Activated CD8-positive, alpha-beta T cell treated with anti-CD3 and anti-CD28 coated beads for 36 hours (primary cell): ENCODE measurements around the gene B3GNT9. TPM values are rescaled to one million over a fixed set of nuclear protein-coding genes. Genes with fewer than 3 reads are reported as not detected.

Experiments used
- ATAC-seq: fragments of 200-7000 bp; cut with Tn5 transposase; one replicate; pipeline ENCODE4 v1.10.0; 2021; ENCODE audit warnings: mild to moderate bottlenecking, moderate library complexity
- CTCF ChIA-PET: fragments of 350-600 bp; sonication (Branson Sonifier 250); formaldehyde crosslinking; loops from one replicate; lab custom pipeline; 2021; ENCODE audit warnings: antibody characterized with exemption; lab: Charles Lee
- POLR2A ChIA-PET: fragments of 350-600 bp; sonication (Branson Sonifier 250); formaldehyde crosslinking; loops from one replicate; lab custom pipeline; 2021; ENCODE audit warnings: antibody characterized with exemption; lab: Charles Lee
- DNase-seq: peaks from one replicate; pipeline ENCODE4 v3.0.0-alpha.2; 2020
- H3K27ac Mint-ChIP-seq: one replicate; pipeline ENCODE4 v1.8.0; 2021; ENCODE audit warnings: mild to moderate bottlenecking, mixed read lengths
- H3K27me3 Mint-ChIP-seq: one replicate; pipeline ENCODE4 v1.8.0; 2021; ENCODE audit warnings: mixed read lengths
- H3K36me3 Mint-ChIP-seq: one replicate; pipeline ENCODE4 v1.8.0; 2021; ENCODE audit warnings: low read depth, mixed read lengths
- H3K4me1 Mint-ChIP-seq: one replicate; pipeline ENCODE4 v1.8.0; 2021; ENCODE audit warnings: low read depth, mixed read lengths
- H3K4me3 Mint-ChIP-seq: one replicate; pipeline ENCODE4 v1.8.0; 2021; ENCODE audit warnings: mild to moderate bottlenecking, moderate library complexity, mixed read lengths
- H3K9me3 Mint-ChIP-seq: one replicate; pipeline ENCODE4 v1.8.0; 2021; ENCODE audit warnings: mixed read lengths
- CTCF ChIP-seq: fragments of 200-600 bp; IDR thresholded peaks from one replicate; pipeline ENCODE4 v1.8.0; 2022; ENCODE audit warnings: antibody characterized with exemption, mild to moderate bottlenecking
- intact Hi-C: fragments of 100-400 bp; cut with micrococcal nuclease; formaldehyde crosslinking; loops from one replicate; pipeline ENCODE4 v1.10.0; 2022
- total RNA-seq, 2 experiments: library from RNA; stranded (reverse); gene quantifications; one replicate each; pipeline ENCODE4 v1.2.3, GENCODE V29; 2021

Gene B3GNT9
- total RNA-seq, 2 experiments from 2014 or later: 2.1 to 2.5 TPM

- TF ChIP-seq CTCF: no peak
- DNase-seq: no peak
- CTCF ChIA-PET: interaction anchor here (2.0 to 6.1 kb wide), 2 partner anchors 13 kb away, joined by 7 to 40 read pairs; no protein-coding TSS in a partner anchor
Measured at GRCh38 chr16:67142342-67142741, 8.5 kb downstream of the B3GNT9 start.

GRCh38 chr16:67141391-67141790, 9.4 kb downstream of the B3GNT9 start:
- Mint-ChIP-seq H3K36me3 (peaks cover 52% of the 10 kb centered on the region), H3K9me3 (no peaks in the 10 kb centered on the region), H3K27me3 (no peaks in the 10 kb centered on the region), H3K27ac (no peak overlapping the region), H3K4me3 (no peak overlapping the region), H3K4me1 (no peaks in the 10 kb centered on the region)
- POLR2A ChIA-PET: interaction anchor here (0.8 to 1.1 kb wide), 2 partner anchors 12 to 119 kb away, joined by 3 read pairs; no protein-coding TSS in a partner anchor
- ATAC-seq (no peak), DNase-seq (no peak)
- intact Hi-C loops: no loop called here
- TF ChIP-seq CTCF: no peak
- CTCF ChIA-PET: interaction anchor here (1.2 to 6.1 kb wide), 4 partner anchors 12 to 124 kb away, joined by 3 to 40 read pairs (median 6); no protein-coding TSS in a partner anchor

More at GRCh38 chr16:67142342-67142741, 8.5 kb downstream of the B3GNT9 start:
- no peak for ATAC-seq
- Mint-ChIP-seq H3K27me3 (no peaks in the 10 kb centered on the region), H3K4me3 (no peak overlapping the region), H3K9me3 (no peaks in the 10 kb centered on the region), H3K4me1 (no peaks in the 10 kb centered on the region), H3K27ac (no peak overlapping the region), H3K36me3 (peaks cover 52% of the 10 kb centered on the region)
- intact Hi-C loops: no loop called here
- POLR2A ChIA-PET: no interaction called here

GRCh38 chr16:67137605-67138004, 13.2 kb downstream of the B3GNT9 start:
- ChIA-PET POLR2A (interaction anchor here (0.6 to 2.2 kb wide), 2 partner anchors 9 to 22 kb away, joined by 3 to 8 read pairs; no protein-coding TSS in a partner anchor), CTCF (interaction anchor here (1.0 to 6.1 kb wide), 4 partner anchors 17 to 178 kb away, joined by 4 to 40 read pairs (median 4); partner anchors contain the start of gene CES3)
- DNase-seq (no peak), ATAC-seq (no peak)
- no peak overlapping the region for H3K4me3 Mint-ChIP-seq
- H3K27ac Mint-ChIP-seq: no peak overlapping the region
- intact Hi-C loops: no loop called here
- H3K36me3 Mint-ChIP-seq: peaks cover 43% of the 10 kb centered on the region
- H3K27me3 Mint-ChIP-seq: no peaks in the 10 kb centered on the region
- TF ChIP-seq CTCF: no peak
- no peaks in the 10 kb centered on the region for H3K4me1 Mint-ChIP-seq
- no peaks in the 10 kb centered on the region for H3K9me3 Mint-ChIP-seq

GRCh38 chr16:67129422-67129821, 21.4 kb downstream of the B3GNT9 start:
- ChIA-PET CTCF (interaction anchor here (1.3 to 2.1 kb wide), 4 partner anchors 12 to 28 kb away, joined by 3 to 11 read pairs (median 7); no protein-coding TSS in a partner anchor), POLR2A (interaction anchor here (0.8 to 2.2 kb wide), 5 partner anchors 8 to 56 kb away, joined by 3 to 8 read pairs (median 4); no protein-coding TSS in a partner anchor)
- H3K9me3 Mint-ChIP-seq: no peaks in the 10 kb centered on the region
- H3K27ac Mint-ChIP-seq: no peak overlapping the region
- no peak overlapping the region for H3K4me3 Mint-ChIP-seq
- no peak for ATAC-seq
- H3K36me3 Mint-ChIP-seq: peaks cover 30% of the 10 kb centered on the region
- no peaks in the 10 kb centered on the region for H3K4me1 Mint-ChIP-seq
- intact Hi-C loops: no loop called here
- no peak for DNase-seq
- no peaks in the 10 kb centered on the region for H3K27me3 Mint-ChIP-seq
- TF ChIP-seq CTCF: no peak

- Mint-ChIP-seq H3K27me3 (no peaks in the 10 kb centered on the region), H3K36me3 (peaks cover 28% of the 10 kb centered on the region), H3K4me1 (no peaks in the 10 kb centered on the region), H3K4me3 (no peak overlapping the region), H3K27ac (no peak overlapping the region), H3K9me3 (no peaks in the 10 kb centered on the region)
- intact Hi-C loops: no loop called here
- ChIA-PET POLR2A (interaction anchor here (0.8 to 2.2 kb wide), 5 partner anchors 9 to 110 kb away, joined by 3 to 8 read pairs (median 4); no protein-coding TSS in a partner anchor), CTCF (interaction anchor here (0.8 to 2.1 kb wide), 7 partner anchors 12 to 168 kb away, joined by 3 to 11 read pairs (median 6); partner anchors contain the start of gene CES3)
- ATAC-seq (no peak), DNase-seq (no peak)
- no peak for TF ChIP-seq CTCF
Measured at GRCh38 chr16:67128887-67129286, 21.9 kb downstream of the B3GNT9 start.
